Astrocyte (in vitro differentiated cells and primary cell): Measurements from ENCODE around the gene ATP11C. TPM values are rescaled to one million over a fixed set of nuclear protein-coding genes. Genes with fewer than 3 reads are reported as not detected.
A peak's percentile ranks its signal among the peaks of the same experiment; 100 is the strongest.

Experiments used
- DNase-seq: peaks from one replicate; pipeline ENCODE4 v3.0.0-alpha.2; 2010; ENCODE audit warnings: low read depth
- FAIRE-seq: peaks from 2 replicates; lab custom pipeline; 2011; peaks lifted over from hg19 to GRCh38; lab: Jason Lieb, UNC
- H2AFZ ChIP-seq: 2 replicates; pipeline ENCODE4 v1.6.0; 2012; ENCODE audit warnings: low read depth, low read length, inconsistent platforms
- H3K27ac ChIP-seq: 2 replicates; pipeline ENCODE4 v1.5.1; 2011; ENCODE audit warnings: low read depth, low read length, inconsistent platforms
- H3K27me3 ChIP-seq: 2 replicates; pipeline ENCODE4 v1.6.0; 2011; ENCODE audit warnings: low read length, inconsistent platforms; ENCODE audit not compliant: insufficient read depth
- H3K36me3 ChIP-seq: 2 replicates; pipeline ENCODE4 v1.5.1; 2011; ENCODE audit warnings: low read length, inconsistent platforms; ENCODE audit not compliant: insufficient read depth
- H3K4me1 ChIP-seq: 2 replicates; pipeline ENCODE4 v1.5.1; 2011; ENCODE audit warnings: low read length, inconsistent platforms; ENCODE audit not compliant: insufficient read depth
- H3K4me2 ChIP-seq: 2 replicates; pipeline ENCODE4 v1.6.0; 2012; ENCODE audit warnings: low read length, inconsistent platforms
- H3K4me3 ChIP-seq: 2 replicates; pipeline ENCODE4 v1.5.1; 2011; ENCODE audit warnings: low read depth, mild to moderate bottlenecking, low read length, inconsistent platforms; ENCODE audit not compliant: insufficient read depth
- H3K79me2 ChIP-seq: 2 replicates; pipeline ENCODE4 v1.6.0; 2012; ENCODE audit warnings: mild to moderate bottlenecking, low read length, inconsistent platforms; ENCODE audit not compliant: insufficient read depth
- H3K9ac ChIP-seq: 2 replicates; pipeline ENCODE4 v1.6.0; 2012; ENCODE audit warnings: mild to moderate bottlenecking, low read length, inconsistent platforms
- H3K9me3 ChIP-seq: 2 replicates; pipeline ENCODE4 v1.5.1; 2012; ENCODE audit warnings: low read depth, mild to moderate bottlenecking, low read length, inconsistent platforms; ENCODE audit not compliant: insufficient read depth
- H4K20me1 ChIP-seq: 2 replicates; pipeline ENCODE4 v1.6.0; 2012; ENCODE audit warnings: low read length, inconsistent platforms; ENCODE audit not compliant: insufficient read depth
- H3K27ac Mint-ChIP-seq: one replicate; pipeline ENCODE4 v1.8.0; 2021; ENCODE audit warnings: mild to moderate bottlenecking, mixed read lengths; ENCODE audit not compliant: unreplicated experiment
- H3K27me3 Mint-ChIP-seq: one replicate; pipeline ENCODE4 v1.8.0; 2021; ENCODE audit warnings: low read depth, mixed read lengths; ENCODE audit not compliant: unreplicated experiment
- H3K36me3 Mint-ChIP-seq: one replicate; pipeline ENCODE4 v1.8.0; 2021; ENCODE audit warnings: low read depth, mixed read lengths; ENCODE audit not compliant: unreplicated experiment
- H3K4me1 Mint-ChIP-seq: one replicate; pipeline ENCODE4 v1.8.0; 2021; ENCODE audit warnings: low read depth, mixed read lengths; ENCODE audit not compliant: unreplicated experiment
- H3K4me3 Mint-ChIP-seq: one replicate; pipeline ENCODE4 v1.8.0; 2021; ENCODE audit warnings: mild to moderate bottlenecking, moderate library complexity, mixed read lengths; ENCODE audit not compliant: unreplicated experiment
- H3K9me3 Mint-ChIP-seq: one replicate; pipeline ENCODE4 v1.8.0; 2021; ENCODE audit warnings: mild to moderate bottlenecking, mixed read lengths; ENCODE audit not compliant: unreplicated experiment
- CTCF ChIP-seq: IDR thresholded peaks from 2 replicates; pipeline ENCODE4 v1.5.1; 2011; ENCODE audit warnings: low read depth, mild to moderate bottlenecking, inconsistent platforms, low read length, moderate library complexity; ENCODE audit not compliant: insufficient read depth
- EZH2 ChIP-seq: IDR thresholded peaks from 2 replicates; pipeline ENCODE4 v1.6.1; 2012; ENCODE audit warnings: mild to moderate bottlenecking, low read length, inconsistent platforms; ENCODE audit not compliant: insufficient read depth
- total RNA-seq: library from RNA; stranded (reverse); gene quantifications from 2 replicates; pipeline ENCODE4 v1.2.1, GENCODE V29; 2021

Gene ATP11C
- total RNA-seq, 1 donor from 2014 or later: 24.6 TPM

- no peak overlapping the region for H3K27ac Mint-ChIP-seq
- peaks cover 7% of the 10 kb centered on the region for H3K36me3 Mint-ChIP-seq
- no peak overlapping the region for H3K4me2 ChIP-seq
- peaks cover 3% of the 10 kb centered on the region for H3K9me3 Mint-ChIP-seq
- no peaks in the 10 kb centered on the region for H3K4me1 ChIP-seq
- DNase-seq (no peak), FAIRE-seq (no peak)
- H3K27me3 Mint-ChIP-seq: no peaks in the 10 kb centered on the region
- no peak overlapping the region for H3K4me3 ChIP-seq
- H3K4me3 Mint-ChIP-seq: no peak overlapping the region
- no peak overlapping the region for H2AFZ ChIP-seq
- H3K27ac ChIP-seq: no peak overlapping the region
- TF ChIP-seq CTCF: no peak
- TF ChIP-seq EZH2: no peak
- no peaks in the 10 kb centered on the region for H4K20me1 ChIP-seq
- H3K9ac ChIP-seq: no peak overlapping the region
- H3K9me3 ChIP-seq: no peaks in the 10 kb centered on the region
- H3K4me1 Mint-ChIP-seq: no peaks in the 10 kb centered on the region
- no peaks in the 10 kb centered on the region for H3K27me3 ChIP-seq
- no peaks in the 10 kb centered on the region for H3K36me3 ChIP-seq
- H3K79me2 ChIP-seq: no peaks in the 10 kb centered on the region
Observed at GRCh38 chrX:139758250-139758649, 174.6 kb downstream of the ATP11C start.

- no peaks in the 10 kb centered on the region for H3K4me1 Mint-ChIP-seq
- no peak overlapping the region for H3K4me2 ChIP-seq
- DNase-seq (no peak), FAIRE-seq (no peak)
- no peaks in the 10 kb centered on the region for H3K36me3 ChIP-seq
- no peaks in the 10 kb centered on the region for H3K79me2 ChIP-seq
- no peak overlapping the region for H3K4me3 ChIP-seq
- no peaks in the 10 kb centered on the region for H3K27me3 Mint-ChIP-seq
- TF ChIP-seq CTCF (no peak), EZH2 (no peak)
- H4K20me1 ChIP-seq: no peaks in the 10 kb centered on the region
- no peak overlapping the region for H3K27ac Mint-ChIP-seq
- no peaks in the 10 kb centered on the region for H3K9me3 ChIP-seq
- H2AFZ ChIP-seq: no peak overlapping the region
- peaks cover 7% of the 10 kb centered on the region for H3K36me3 Mint-ChIP-seq
- no peak overlapping the region for H3K27ac ChIP-seq
- no peaks in the 10 kb centered on the region for H3K27me3 ChIP-seq
- no peaks in the 10 kb centered on the region for H3K4me1 ChIP-seq
- no peak overlapping the region for H3K9ac ChIP-seq
- H3K4me3 Mint-ChIP-seq: no peak overlapping the region
- H3K9me3 Mint-ChIP-seq: peaks cover 3% of the 10 kb centered on the region
Observed at GRCh38 chrX:139751053-139751452, 181.8 kb downstream of the ATP11C start.

DNA sequence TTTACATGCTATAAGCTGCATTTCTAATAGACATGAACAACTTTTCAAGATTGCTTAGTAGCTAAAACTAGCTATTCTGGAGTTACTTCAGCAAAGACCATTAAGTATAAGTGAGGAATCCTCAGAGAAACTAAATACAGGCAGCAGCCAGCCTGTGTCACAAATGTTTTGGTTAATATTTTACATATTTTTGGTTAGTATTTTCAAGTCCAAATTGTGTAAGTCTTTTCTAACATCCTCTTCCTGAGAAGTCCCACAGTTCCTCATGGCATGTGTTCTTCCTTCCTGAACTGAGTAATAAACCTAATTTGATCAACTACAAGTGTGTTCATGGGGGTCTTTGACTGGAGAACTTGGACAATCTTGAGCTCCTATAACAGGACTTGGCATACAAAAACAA lies 182.5 kb downstream of the ATP11C start:
- Mint-ChIP-seq H3K4me3 (no peak overlapping the region), H3K27me3 (no peaks in the 10 kb centered on the region), H3K27ac (no peak overlapping the region), H3K36me3 (peaks cover 6% of the 10 kb centered on the region), H3K9me3 (peaks cover 3% of the 10 kb centered on the region), H3K4me1 (no peaks in the 10 kb centered on the region)
- H3K9ac ChIP-seq: no peak overlapping the region
- no peak overlapping the region for H3K27ac ChIP-seq
- DNase-seq (peak; percentile 11), FAIRE-seq (peak; percentile 98)
- H3K79me2 ChIP-seq: no peaks in the 10 kb centered on the region
- no peak overlapping the region for H2AFZ ChIP-seq
- H3K4me1 ChIP-seq: no peaks in the 10 kb centered on the region
- TF ChIP-seq EZH2 (no peak), CTCF (no peak)
- H3K4me2 ChIP-seq: no peak overlapping the region
- H4K20me1 ChIP-seq: no peaks in the 10 kb centered on the region
- H3K27me3 ChIP-seq: no peaks in the 10 kb centered on the region
- no peaks in the 10 kb centered on the region for H3K9me3 ChIP-seq
- H3K4me3 ChIP-seq: no peak overlapping the region
- no peaks in the 10 kb centered on the region for H3K36me3 ChIP-seq
